NT2/D1 (cell line): Measurements from ENCODE around the gene TMEM269.

Source experiments
- SUZ12 ChIP-seq: IDR thresholded peaks from 2 replicates; pipeline ENCODE4 v1.6.1; 2011; ENCODE audit not compliant: insufficient read length, insufficient read depth; ENCODE audit errors: extremely low read depth
- YY1 ChIP-seq: IDR thresholded peaks from 2 replicates; pipeline ENCODE4 v1.6.1; 2011; ENCODE audit not compliant: insufficient read length, insufficient read depth
- ZNF274 ChIP-seq: IDR thresholded peaks from 2 replicates; pipeline ENCODE4 v1.6.1; 2011; ENCODE audit warnings: mild to moderate bottlenecking, low read depth, low read length

- TF ChIP-seq YY1 (no peak), ZNF274 (no peak), SUZ12 (no peak)
Measured at GRCh38 chr1:42815941-42816584, 31.3 kb downstream of the TMEM269 start.
